Stimulated activated CD8-positive, alpha-beta memory T cell treated with anti-CD3 and anti-CD28 coated beads, Interleukin-4, amount 100 ng/mL, for 4 hours (primary cell): ENCODE measurements around the gene POLD2.

ENCODE experiments used
- DNase-seq, 2 donors: peaks; one replicate each; pipeline ENCODE4 v3.0.0-alpha.2; 2020; ENCODE audit warnings: low read depth in 2 of 2, low spot score in 1 of 2

The POLD2 gene

GRCh38 chr7:44082541-44083207 lies 40.7 kb downstream of the POLD2 start:
- peak; percentile 88 to 98 for DNase-seq

GRCh38 chr7:44081266-44081748 lies 42.0 kb downstream of the POLD2 start:
- no peak for DNase-seq

GRCh38 chr7:44080686-44081265 lies 42.6 kb downstream of the POLD2 start:
- DNase-seq: no peak

GRCh38 chr7:44080118-44080517 lies 43.2 kb downstream of the POLD2 start:
- no peak for DNase-seq

- peak in 1 of 2 donors; percentile 15 for DNase-seq
Observed at GRCh38 chr7:44079331-44080021, 43.9 kb downstream of the POLD2 start.

GRCh38 chr7:44078521-44078920 lies 44.8 kb downstream of the POLD2 start:
- no peak for DNase-seq

- DNase-seq: no peak
Observed at GRCh38 chr7:44077681-44078091, 45.7 kb downstream of the POLD2 start.

- no peak for DNase-seq
Observed at GRCh38 chr7:44077061-44077460, 46.3 kb downstream of the POLD2 start.

GRCh38 chr7:44076101-44076895 lies 47.0 kb downstream of the POLD2 start:
- DNase-seq: no peak

- no peak for DNase-seq
Observed at GRCh38 chr7:44075296-44076075, 47.9 kb downstream of the POLD2 start.

GRCh38 chr7:44074349-44074695 lies 49.0 kb downstream of the POLD2 start:
- no peak for DNase-seq

- peak; percentile 31 to 59 for DNase-seq
Observed at GRCh38 chr7:44073664-44074348, 49.5 kb downstream of the POLD2 start.

- DNase-seq: peak; percentile 13 to 23
Observed at GRCh38 chr7:44072364-44073231, 50.8 kb downstream of the POLD2 start.

GRCh38 chr7:44071726-44072363 lies 51.5 kb downstream of the POLD2 start:
- no peak for DNase-seq

- no peak for DNase-seq
Observed at GRCh38 chr7:44068054-44068453, 55.3 kb downstream of the POLD2 start.

GRCh38 chr7:44067064-44067951 lies 56.0 kb downstream of the POLD2 start:
- no peak for DNase-seq

GRCh38 chr7:44066494-44067063 lies 56.8 kb downstream of the POLD2 start:
- no peak for DNase-seq

GRCh38 chr7:44066111-44066460 lies 57.3 kb downstream of the POLD2 start:
- DNase-seq: no peak
